T-helper 2 cell (primary cell): ENCODE results near the gene MYOD1.

Experiments
- DNase-seq, 5 experiments: peaks; one replicate each; pipeline versions ENCODE4 v3.0.0 to v3.0.0-alpha.2; 2012 to 2022

The MYOD1 gene

DNA sequence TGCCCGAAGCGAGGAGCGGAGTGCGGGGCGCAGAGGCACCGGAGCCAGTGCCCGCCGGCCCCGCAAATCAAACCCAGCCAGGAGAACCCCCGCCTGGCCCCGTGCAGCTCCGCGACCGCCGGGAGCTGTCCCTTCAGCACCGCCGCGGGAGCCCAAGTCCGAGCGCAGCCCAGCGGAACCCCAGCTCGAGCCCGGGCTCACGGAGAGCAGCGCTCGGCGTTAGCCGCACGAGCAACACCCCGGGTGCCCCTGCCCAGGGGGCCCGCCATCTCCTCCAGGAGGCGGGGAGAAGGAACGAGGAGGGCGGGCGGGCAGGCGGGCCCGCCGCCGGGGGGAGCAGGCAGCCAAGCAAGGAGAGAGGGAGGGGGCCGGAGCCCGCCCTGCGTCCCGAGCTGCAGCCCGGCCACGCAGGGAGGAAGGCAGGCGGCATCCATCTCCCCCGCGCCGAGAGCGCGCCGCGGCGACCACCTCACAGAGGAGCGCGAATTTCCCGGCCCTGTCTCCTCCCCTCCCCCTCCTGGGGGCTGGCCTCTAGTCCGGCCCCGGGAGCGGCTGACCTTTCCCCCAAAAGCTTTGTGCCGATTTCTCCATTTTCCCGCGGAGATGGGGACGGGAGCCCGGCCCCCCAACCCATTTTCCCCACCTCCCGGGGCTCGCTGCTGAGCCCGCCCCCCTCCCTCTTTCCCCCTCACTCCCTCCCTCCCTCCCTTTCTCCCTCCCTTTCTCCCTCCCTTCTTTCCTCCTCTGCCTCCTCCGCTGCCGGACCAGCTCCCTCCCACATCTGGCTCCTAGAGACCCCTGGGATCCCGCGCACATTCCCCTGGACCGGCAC, 15.8 kb downstream of the MYOD1 start:
- peak in 1 of 5 experiments; percentile 46 for DNase-seq

DNA sequence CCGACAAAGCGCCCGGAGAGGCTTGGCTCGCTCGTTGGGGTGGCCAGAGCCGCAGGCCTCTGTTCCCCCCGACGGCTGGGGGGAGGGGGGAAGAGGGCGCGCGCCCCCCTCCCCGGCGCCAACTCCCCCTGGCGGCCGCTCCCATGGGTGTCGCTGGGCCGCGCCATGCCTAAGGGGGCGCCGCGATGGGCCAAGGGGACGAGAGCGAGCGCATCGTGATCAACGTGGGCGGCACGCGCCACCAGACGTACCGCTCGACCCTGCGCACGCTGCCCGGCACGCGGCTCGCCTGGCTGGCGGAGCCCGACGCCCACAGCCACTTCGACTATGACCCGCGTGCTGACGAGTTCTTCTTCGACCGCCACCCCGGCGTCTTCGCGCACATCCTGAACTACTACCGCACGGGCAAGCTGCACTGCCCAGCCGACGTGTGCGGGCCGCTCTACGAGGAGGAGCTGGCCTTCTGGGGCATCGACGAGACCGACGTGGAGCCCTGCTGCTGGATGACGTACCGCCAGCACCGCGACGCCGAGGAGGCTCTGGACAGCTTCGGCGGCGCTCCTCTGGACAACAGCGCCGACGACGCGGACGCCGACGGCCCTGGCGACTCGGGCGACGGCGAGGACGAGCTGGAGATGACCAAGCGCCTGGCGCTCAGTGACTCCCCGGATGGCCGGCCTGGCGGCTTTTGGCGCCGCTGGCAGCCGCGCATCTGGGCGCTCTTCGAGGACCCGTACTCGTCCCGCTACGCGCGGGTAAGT, 16.6 kb downstream of the MYOD1 start:
- DNase-seq: no peak

DNA sequence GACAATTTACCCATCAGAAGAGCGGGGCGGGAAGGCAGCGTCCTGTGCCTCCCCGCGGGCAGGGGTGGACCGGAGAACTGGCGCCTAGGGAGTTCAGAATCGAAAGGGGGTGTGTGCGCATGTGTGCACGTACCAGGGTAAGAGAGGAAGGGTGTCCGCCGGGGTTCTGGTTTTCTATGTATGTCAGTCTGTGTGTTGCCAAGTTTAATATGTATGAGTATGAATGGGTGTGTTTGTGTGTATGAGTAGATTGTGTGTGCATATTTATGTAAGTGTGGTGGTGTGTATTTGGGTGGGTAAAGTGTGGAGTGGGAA, 17.2 kb downstream of the MYOD1 start:
- no peak for DNase-seq

DNA sequence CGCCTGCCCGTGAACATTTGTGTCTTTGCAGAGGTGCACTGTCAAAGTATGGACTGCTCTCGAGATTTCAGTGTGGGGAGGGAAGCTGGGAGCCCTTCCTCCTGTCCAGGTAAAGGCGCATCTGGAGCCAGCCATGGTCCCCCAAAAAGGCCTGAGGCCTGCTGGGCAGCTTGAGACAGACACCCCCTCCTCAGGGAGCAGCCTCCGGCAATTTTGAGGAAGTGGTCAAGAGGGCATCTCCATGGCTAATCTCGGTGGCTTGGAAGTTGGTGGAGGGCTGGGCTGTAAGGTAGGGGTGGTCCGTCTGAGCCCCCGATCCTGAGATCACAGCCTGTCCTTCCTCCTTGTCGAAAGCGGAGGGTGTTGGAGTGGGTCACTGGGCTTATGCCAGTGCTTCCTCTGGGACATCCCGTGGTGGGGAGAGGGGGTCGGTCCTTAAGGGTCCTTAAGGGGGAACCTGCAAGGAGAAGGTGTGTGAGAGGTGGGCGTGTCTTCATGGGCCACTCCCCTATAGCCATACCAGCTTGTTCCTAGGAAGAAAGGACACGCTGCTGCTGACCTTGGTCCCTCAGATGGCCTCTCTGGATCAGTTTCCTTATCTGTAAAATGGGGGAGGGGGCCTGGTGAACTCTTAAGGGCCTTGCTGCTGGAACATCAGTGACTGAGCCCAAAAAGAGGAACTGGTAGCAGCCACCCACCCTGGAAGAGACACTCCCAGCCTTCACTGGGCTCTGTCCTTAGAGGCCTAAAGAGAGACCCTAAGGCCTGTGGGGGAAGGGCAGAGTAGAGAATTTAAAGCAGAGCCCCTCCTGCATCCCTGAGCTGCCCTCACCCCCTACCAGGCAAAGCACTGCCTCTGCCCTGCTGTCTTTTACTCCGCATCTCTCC, 17.8 kb downstream of the MYOD1 start:
- DNase-seq: no peak

DNA sequence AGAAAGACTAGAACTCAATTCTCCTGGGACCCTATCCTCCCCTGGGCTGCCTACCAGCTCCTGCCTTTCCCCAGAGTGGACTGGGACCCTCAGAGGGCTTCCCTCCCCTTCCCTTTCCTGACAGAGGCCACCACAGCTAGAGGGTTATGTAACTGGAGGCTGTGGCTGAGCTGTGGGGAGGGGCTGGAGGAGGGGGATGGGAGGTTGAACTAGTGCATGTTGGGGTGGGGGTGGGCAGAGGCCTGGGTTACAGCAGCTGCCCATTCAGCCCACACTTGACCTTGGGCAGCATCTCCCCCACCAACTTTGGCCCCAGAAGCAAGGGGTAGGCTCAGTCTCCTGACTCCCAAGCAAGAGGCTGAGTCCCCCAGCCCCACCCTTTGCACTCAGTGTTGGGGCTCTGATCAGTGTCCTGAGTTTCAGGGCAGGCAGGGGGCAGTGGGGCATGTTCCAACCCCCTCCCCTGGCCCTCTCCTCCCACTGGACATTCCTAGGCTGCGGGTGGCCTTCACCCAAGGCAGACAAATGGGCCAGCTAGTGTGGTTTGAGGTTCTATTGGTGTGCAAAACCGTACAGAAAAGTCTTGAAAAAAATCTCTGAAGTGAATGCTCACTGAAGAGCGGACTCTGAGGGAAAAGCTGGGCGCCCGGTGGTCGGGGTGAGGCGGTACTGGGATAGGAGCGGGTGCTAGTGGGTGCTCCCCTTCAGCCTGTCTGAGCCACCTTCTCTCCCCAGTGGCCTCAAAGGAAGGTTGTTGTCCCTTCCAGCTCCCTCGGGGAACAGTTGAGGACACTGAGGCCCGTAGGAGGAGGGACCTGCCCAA, 19.0 kb downstream of the MYOD1 start:
- no peak for DNase-seq

DNA sequence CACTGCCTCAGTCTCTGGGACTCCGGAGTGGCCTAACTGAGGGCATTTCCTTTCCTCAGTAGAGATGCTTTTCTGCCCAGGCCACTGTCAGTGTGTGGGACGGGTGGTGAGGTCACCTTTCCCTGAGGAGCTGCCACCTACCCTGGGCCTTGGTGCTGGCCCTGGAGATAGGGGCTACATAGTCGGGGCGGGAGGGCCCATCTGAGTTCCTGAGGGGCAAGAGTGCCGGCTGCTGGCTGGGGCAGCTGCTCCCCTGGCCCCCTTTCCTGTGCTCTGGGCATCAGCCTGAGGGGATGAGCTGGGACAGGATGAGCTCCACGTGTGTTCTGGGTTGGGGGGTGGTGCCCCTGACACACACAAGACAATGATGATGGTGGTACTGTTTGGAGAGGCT, 20.6 kb downstream of the MYOD1 start:
- DNase-seq: no peak

DNA sequence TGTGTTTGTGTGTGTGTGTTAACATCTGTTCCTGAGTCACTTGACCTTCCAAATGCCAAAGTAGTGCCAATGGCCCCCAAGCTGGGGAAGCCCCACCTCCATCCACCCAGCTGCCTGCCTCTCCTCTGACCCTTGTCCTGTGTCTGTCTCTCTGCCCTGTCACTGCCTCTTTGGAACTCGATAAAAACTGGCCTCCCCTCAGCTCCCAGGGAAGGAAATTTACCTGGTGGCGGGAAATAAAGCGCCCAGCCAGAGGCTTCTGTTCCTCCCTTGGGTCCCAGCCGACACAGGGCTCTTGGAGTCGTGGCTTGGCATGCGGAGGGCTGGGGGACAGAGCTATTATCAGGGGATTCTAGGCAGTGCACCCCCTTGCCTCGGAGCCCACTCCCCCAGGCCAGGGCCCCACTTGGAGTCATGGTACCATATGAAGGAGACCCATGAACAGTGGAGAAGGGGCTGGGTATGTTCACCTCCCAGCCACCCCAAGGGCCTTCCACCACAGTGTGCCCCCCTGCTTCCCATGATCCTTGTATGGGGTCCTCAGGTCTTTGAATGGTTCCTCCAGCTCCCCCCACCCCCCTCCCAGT, 21.4 kb downstream of the MYOD1 start:
- DNase-seq: no peak

DNA sequence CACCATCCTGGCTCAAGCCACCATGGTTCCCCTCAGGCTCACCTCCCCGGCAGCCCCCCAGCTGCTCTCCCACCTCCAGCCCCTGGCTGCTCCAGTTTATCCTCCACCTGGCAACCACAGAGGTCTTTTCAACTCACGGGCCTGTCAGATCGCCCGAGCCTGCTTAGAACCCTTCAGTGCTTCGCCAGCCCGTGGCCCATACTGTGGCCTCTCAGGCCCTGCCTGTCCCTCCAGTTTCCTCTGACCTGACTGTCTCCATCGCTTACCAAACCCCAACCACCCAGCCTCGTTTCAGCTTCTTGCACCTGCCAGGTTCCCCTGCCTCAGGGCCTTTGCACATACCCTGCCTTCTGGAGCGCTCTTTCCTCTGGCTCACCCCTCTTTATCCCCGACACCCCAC, 22.1 kb downstream of the MYOD1 start:
- no peak for DNase-seq

DNA sequence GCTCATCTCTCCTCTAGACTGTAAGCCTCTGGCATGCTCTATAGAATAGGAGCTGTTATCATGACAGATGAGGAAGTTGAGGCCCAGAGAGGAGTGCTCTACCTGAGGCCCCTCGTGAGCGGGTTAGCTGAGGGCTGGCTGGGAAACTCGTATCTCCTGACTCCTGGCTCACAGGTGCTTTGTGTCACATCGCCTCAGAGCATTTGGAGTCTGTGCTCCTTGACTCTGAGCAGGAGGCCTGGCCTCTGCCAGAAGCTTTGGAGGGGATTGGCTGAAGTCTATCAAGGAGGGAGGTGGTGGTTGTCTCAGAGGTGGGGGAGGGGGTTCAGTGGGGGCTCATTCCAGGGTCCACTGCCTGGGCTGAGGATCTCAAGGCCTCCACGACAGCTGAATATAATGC, 22.6 kb downstream of the MYOD1 start:
- no peak for DNase-seq

DNA sequence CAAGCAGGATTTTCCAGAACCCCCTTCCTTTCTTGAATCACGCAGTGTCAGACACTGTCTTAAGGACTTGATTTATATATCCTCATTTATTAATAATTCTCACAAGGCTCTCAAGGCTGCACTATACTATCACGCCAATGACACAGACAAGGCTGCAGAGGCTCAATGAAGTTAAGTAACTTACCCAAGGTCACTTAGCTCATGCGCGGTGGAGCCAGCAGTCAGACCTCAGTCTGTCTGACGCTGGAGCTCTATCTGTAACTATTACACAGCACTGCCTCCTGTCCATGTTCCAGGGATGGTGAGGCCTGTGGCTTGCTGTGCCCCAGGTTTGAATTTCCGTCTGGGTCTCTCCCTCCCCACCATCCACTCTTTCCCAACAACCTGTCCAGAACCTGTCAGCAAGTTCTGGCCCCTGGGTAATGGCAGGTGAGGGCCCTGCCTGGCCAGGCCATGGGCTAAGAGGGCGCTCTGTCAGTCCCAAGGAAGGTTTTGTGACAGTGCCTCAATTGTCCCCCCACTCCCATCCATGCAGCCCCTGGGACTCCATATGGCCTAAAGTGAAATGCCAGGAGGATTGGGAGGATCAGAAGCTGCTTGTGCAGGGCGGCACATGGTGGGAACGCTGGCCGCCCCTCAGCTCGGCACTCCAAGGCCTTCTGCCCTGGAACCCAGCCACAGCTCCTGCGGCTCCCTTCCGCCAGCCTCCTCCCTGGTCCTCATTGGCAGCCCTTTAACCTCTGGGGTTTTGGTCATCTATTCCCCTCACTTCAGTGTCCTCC, 23.8 kb downstream of the MYOD1 start:
- no peak for DNase-seq

DNA sequence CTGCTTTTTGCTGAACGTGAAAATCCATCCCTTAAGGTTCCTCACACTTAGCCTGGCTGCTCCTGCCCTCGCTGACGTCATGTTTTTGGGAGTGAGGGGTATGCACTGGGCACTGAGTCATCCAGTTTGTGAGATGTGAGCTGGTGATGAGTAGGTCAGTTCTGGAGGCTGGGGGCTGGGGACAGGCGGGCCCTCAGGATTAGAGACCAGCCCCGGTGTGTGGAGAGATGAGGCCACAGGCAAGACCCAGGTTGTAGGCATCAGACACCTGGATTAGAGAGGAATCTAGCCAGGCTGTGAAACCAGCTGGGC, 24.4 kb downstream of the MYOD1 start:
- DNase-seq: no peak

DNA sequence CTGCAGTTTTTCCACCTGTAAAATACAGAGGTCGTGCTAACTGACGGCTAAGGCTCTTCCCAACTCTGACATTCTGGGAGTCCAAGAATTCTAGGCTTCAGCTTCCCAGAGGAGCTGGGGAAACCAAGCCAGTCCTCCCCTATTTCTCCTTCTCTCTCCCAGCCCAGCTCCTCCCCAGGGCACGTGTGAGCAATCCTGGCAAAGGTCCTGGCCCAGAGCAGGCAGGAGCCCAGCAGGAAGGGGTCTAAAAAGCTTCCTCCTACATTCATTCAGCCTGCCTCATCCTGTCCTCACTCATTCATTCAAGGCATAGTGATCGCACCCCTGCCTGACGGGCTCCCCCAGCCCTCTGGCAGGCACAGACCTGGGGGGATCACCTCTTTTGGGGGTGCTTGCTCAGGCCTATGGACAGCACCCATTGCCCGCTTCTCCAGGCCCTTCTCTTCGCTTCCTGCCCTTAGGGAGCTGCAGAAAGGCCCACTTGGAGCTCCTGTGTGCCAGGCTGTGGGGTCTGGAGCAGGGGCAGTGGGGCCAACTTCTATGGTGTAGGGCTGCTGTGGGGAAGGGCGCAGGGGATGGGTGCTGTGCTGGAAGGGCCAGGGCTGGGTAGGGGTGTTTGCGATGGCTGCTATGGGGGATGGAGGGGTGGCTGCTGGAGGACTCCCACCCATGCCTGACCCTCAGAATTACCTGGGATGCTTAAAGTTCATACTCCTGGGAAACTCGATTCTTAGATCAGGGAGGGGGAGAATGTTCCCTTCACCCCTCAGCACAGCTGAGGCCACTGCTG, 25.0 kb downstream of the MYOD1 start:
- DNase-seq: no peak

DNA sequence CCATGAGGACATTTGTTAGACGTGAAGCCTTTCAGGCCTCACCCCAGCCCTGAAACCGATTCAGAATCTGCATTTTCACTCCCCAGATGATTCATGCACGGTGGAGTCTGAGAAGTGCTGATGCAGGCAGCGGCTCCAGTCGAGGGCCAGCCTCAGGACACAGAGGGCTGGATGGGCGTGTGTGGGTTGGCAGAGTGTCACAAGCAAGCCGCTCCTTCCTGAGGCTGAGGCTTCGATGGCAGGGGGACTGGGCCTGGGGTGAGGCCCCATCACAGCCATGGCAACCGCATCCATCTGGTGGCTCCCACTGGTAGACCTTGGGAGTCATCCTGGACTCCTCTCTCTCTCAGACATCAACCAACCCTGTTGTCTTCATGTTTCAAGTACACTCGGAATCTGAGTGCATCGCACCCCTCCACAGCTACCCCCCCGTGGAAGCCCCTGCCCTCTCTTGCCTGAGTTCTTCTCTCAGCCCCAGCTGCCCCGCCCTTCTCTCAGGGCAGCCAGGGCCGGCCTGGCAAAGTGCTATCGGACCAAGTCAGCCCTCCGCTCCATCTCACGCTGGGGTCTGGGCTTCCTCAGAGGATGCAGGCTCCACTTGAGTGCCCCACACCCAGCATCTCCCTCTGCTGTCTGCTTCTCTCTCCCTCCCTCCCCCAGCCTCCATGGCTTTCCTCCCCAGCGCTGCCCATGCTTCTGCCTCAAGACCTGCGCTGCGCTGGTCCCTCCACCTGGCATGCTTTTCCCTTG, 25.8 kb downstream of the MYOD1 start:
- DNase-seq: no peak

DNA sequence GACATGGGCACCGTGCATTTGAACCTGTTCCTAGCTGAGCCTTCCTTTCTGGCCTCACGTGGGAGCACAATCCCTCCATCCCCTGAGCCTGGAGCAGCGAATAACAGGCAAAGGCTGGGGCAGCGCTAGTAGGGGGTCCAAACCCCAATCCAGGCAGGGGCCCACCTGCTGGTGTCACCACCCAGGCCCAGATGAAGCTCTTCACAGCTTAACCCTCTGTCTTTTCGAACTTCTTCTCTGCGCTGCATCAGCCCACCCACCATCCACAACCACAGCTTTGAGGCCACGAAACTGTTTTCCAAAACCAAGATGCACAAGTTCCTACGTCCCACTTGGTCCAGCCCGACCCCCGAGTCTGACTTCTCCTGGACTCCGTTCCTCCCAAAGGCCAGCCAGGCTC, 26.7 kb downstream of the MYOD1 start:
- DNase-seq: no peak

DNA sequence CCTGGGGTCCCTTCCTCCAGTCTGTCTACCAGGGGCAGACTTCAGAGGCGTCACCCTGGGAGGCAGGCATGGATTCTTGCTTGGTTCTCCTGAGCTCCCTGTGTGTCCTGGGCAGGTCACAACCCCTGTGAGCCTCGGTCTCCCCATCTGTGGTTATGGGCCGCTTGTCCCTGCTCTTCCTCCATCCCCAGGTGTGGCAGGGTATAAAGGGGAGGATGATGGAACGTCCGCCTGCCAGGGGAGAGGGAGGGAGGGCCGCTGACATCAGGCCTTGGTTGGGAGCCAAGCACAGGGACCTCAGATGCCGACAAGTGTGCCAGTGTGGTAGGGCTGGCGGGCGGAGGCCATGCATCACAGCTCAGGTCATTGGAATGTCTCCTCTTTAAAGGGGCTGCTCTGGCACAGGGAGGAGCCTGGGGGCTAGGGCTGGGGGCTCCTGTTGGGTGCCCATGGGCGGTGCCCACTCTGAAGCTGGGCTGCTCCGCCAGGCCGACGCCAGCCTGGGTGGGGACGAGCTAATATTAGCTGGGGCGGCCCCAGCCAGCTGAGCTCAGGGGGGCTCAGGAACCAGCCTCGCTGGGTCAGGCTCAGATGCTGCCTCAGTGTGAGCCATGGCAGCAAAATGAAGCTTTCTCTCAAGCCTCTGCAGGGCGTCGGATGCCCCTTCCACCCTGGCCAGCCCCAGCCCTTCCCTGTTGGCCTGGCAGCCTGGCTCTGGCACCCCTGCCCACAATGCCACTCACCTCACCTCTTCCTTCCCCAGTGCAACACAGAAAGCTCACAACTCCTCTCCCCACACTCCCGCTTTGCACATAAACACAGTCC, 28.0 kb downstream of the MYOD1 start:
- no peak for DNase-seq

DNA sequence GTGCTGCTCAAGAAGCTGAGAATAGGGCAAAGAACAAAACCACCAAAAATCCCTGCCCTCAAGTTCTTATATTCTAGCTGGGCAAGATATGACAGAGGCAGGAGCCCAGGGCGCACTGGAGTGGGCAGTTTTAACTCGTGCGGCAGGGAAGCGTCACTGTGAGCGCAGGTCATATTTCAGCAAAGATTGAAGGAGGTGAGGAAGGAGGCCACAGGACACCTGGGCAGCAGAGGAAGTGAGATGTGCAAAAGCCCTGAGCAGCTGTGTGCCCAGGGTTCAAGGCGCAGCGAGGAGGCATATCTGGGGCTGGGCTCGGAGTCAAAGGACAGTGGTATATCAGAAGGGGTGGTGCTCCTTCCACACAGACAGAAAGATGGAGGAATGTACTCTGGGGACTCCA, 28.7 kb downstream of the MYOD1 start:
- no peak for DNase-seq

DNA sequence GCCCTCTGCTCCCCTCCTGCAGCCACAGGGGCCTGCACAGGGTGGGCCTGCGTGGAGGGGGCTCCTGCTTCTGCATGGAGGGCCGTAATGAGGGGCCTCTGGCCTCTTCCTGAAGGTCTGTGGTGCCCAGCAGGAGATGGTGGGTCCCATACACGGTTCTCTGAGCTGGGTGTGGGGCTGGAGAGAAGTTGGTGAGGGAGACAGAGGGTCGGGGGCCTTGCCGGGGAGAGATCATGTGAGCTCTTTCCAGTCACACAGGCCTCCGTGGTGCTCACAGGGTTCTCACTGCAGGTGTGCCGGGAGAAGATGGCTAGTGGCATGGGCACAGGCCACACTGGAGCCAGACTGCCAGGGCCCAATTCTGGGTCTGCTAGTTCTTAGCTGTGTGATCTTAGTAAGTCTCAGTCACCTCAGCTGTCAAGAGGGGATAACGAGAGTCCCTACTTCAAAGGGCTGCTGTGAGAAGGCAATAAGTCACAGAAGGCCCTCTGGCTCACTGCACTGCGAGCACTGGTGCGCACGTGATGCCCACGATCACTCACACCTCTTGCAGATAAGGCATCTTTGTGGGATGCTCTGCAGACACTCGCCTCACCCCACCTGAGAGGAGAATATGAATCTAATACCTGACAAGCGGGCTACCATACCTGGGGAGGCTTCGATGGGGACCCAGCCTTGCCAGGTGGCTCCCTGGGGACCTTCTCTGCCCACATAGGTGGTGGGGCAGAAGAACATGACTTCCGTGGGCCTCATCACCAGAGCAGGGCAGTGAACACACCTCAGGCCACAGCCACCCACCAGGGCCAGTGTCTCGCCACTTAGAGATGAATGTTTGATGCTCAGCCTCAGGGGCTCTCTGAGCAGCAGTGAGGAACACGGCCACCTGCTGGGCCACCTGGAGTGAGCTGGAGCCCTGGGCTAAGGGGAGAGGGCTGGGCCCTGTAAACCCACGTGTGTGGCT, 29.7 kb downstream of the MYOD1 start:
- no peak for DNase-seq
